Neural cell (in vitro differentiated cells): Measurements from ENCODE around the gene SCAP.

Experiments used
- EZH2 ChIP-seq: fragments of 200-600, 300-800 bp; shearing (Covaris generic), sonication (generic); IDR thresholded peaks from 2 replicates; pipeline ENCODE4 v1.6.1; 2014; ENCODE audit warnings: antibody characterized with exemption, low read length, borderline replicate concordance, mild to moderate bottlenecking; ENCODE audit not compliant: insufficient read depth, poor library complexity, severe bottlenecking
- POLR2AphosphoS5 ChIP-seq: IDR thresholded peaks from 2 replicates; pipeline ENCODE4 v1.6.1; 2012
- SMC3 ChIP-seq: fragments of 450-650 bp; conservative IDR thresholded peaks from 2 replicates; pipeline ENCODE4 v1.6.1; 2014; ENCODE audit warnings: antibody characterized with exemption, mild to moderate bottlenecking, moderate library complexity; ENCODE audit not compliant: poor library complexity
- TAF1 ChIP-seq: IDR thresholded peaks from 2 replicates; pipeline ENCODE4 v1.6.1; 2012; ENCODE audit warnings: low read depth
- TF ChIP-seq, protein P1 (sequence below): fragments of 450-650 bp; IDR thresholded peaks from 2 replicates; pipeline ENCODE4 v1.5.1; 2014; ENCODE audit warnings: antibody characterized with exemption, mild to moderate bottlenecking, moderate library complexity; ENCODE audit not compliant: poor library complexity, severe bottlenecking
- TF ChIP-seq, protein P2 (sequence below): IDR thresholded peaks from 2 replicates; pipeline ENCODE4 v1.6.1; 2012; ENCODE audit warnings: borderline replicate concordance

DNA sequence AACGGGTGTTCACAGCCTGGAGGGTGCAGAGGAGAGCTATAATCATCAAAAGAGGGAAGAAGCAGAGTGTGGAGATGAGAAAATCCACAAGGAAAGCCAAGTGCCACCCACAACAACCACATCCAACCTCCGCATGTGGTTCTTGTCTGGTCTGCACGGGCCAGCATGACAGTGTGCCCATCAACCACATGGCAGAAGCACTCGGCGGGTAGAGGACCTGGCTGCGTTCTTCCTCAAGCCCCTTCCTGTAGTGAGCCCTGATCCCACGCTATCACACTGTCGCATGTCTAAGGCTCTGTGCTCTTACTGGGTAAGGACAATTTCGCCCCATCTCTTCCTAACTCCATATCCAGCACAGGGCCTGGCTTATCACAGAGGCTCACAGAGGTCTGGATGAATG is 53.0 kb downstream of the SCAP start:
- TF ChIP-seq, protein P1, sequence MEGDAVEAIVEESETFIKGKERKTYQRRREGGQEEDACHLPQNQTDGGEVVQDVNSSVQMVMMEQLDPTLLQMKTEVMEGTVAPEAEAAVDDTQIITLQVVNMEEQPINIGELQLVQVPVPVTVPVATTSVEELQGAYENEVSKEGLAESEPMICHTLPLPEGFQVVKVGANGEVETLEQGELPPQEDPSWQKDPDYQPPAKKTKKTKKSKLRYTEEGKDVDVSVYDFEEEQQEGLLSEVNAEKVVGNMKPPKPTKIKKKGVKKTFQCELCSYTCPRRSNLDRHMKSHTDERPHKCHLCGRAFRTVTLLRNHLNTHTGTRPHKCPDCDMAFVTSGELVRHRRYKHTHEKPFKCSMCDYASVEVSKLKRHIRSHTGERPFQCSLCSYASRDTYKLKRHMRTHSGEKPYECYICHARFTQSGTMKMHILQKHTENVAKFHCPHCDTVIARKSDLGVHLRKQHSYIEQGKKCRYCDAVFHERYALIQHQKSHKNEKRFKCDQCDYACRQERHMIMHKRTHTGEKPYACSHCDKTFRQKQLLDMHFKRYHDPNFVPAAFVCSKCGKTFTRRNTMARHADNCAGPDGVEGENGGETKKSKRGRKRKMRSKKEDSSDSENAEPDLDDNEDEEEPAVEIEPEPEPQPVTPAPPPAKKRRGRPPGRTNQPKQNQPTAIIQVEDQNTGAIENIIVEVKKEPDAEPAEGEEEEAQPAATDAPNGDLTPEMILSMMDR, result no peak
- TF ChIP-seq, protein P2, sequence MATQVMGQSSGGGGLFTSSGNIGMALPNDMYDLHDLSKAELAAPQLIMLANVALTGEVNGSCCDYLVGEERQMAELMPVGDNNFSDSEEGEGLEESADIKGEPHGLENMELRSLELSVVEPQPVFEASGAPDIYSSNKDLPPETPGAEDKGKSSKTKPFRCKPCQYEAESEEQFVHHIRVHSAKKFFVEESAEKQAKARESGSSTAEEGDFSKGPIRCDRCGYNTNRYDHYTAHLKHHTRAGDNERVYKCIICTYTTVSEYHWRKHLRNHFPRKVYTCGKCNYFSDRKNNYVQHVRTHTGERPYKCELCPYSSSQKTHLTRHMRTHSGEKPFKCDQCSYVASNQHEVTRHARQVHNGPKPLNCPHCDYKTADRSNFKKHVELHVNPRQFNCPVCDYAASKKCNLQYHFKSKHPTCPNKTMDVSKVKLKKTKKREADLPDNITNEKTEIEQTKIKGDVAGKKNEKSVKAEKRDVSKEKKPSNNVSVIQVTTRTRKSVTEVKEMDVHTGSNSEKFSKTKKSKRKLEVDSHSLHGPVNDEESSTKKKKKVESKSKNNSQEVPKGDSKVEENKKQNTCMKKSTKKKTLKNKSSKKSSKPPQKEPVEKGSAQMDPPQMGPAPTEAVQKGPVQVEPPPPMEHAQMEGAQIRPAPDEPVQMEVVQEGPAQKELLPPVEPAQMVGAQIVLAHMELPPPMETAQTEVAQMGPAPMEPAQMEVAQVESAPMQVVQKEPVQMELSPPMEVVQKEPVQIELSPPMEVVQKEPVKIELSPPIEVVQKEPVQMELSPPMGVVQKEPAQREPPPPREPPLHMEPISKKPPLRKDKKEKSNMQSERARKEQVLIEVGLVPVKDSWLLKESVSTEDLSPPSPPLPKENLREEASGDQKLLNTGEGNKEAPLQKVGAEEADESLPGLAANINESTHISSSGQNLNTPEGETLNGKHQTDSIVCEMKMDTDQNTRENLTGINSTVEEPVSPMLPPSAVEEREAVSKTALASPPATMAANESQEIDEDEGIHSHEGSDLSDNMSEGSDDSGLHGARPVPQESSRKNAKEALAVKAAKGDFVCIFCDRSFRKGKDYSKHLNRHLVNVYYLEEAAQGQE, result no peak
- no peak for TF ChIP-seq EZH2
- no peak for TF ChIP-seq SMC3
- TF ChIP-seq POLR2AphosphoS5, result no peak
- TF ChIP-seq TAF1, result no peak
